Kidney epithelial cell (primary cell): Measurements from ENCODE around the gene ME3. TPM values are rescaled to one million over a fixed set of nuclear protein-coding genes. Genes with fewer than 3 reads are reported as not detected.

ENCODE experiments used
- DNase-seq: peaks from one replicate; pipeline ENCODE4 v3.0.0-alpha.2; 2010; ENCODE audit warnings: low read depth
- H3K27me3 ChIP-seq: 2 replicates; pipeline ENCODE4 v1.6.0; 2011; ENCODE audit warnings: low read length; ENCODE audit not compliant: control insufficient read depth, insufficient read depth
- H3K36me3 ChIP-seq: 2 replicates; pipeline ENCODE4 v1.5.1; 2011; ENCODE audit warnings: low read length; ENCODE audit not compliant: control insufficient read depth, insufficient read depth
- H3K4me3 ChIP-seq: 2 replicates; pipeline ENCODE4 v1.5.1; 2011; ENCODE audit warnings: low read depth, mild to moderate bottlenecking, control low read depth, low read length
- total RNA-seq: library from RNA; depleted of rRNA; stranded (reverse); fragments of >200 nt; gene quantifications from 2 replicates; pipeline ENCODE4 v1.2.3, GENCODE V29; 2015
- TF ChIP-seq, protein P1 (sequence below): IDR thresholded peaks from 2 replicates; pipeline ENCODE4 v1.5.1; 2011; ENCODE audit warnings: mild to moderate bottlenecking, moderate library complexity, low read length, control low read depth, inconsistent platforms; ENCODE audit not compliant: insufficient read depth, poor library complexity, severe bottlenecking

The ME3 gene
- total RNA-seq, 1 donor from 2014 or later, result 35.7 TPM

DNA sequence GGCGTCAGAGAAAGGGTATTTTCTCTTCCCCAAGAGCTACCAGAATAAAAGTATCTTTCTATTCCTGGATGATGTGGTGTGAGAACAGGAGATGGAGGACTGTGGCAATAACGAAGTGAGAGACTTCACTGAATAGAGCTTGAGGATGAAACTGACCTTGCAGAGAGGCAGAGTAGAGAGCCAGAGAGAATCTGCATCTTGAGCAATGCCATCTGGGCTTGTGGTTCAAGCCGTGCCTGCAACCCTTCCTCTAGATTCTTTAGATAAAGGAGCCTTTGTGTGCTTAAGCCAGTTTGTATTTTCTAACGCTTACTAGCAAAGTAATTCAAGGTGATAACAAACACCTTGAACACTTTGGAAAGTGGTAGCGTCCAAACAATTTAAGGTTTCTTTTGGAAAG lies 2.2 kb downstream of the ME3 start:
- TF ChIP-seq, protein P1, sequence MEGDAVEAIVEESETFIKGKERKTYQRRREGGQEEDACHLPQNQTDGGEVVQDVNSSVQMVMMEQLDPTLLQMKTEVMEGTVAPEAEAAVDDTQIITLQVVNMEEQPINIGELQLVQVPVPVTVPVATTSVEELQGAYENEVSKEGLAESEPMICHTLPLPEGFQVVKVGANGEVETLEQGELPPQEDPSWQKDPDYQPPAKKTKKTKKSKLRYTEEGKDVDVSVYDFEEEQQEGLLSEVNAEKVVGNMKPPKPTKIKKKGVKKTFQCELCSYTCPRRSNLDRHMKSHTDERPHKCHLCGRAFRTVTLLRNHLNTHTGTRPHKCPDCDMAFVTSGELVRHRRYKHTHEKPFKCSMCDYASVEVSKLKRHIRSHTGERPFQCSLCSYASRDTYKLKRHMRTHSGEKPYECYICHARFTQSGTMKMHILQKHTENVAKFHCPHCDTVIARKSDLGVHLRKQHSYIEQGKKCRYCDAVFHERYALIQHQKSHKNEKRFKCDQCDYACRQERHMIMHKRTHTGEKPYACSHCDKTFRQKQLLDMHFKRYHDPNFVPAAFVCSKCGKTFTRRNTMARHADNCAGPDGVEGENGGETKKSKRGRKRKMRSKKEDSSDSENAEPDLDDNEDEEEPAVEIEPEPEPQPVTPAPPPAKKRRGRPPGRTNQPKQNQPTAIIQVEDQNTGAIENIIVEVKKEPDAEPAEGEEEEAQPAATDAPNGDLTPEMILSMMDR, result no peak

DNA sequence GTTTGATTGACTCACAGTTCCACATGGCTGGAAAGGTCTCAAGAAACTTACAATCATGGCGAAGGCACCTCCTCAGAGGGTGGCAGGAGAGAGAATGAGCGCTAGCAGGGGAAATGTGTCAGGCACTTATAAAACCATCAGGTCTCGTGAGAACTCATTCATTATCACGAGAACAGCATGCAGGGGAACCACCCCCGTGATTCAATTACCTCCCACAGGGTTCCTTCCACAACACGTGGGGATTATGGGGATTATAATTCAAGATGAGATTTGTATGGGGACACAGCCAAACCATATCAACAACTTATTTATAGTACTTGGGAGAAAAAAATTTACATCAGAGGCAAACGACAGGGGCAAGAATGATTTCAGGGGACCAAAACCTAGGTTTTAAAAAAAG lies 3.0 kb downstream of the ME3 start:
- H3K4me3 ChIP-seq, result no peak overlapping the region
- TF ChIP-seq, protein P1, result no peak
- H3K27me3 ChIP-seq, result no peaks in the 10 kb centered on the region
- no peaks in the 10 kb centered on the region for H3K36me3 ChIP-seq
- no peak for DNase-seq

More for the DNA sequence above, 2.2 kb downstream of the ME3 start:
- no peak for DNase-seq
- no peak overlapping the region for H3K4me3 ChIP-seq
- H3K27me3 ChIP-seq, result no peaks in the 10 kb centered on the region
- no peaks in the 10 kb centered on the region for H3K36me3 ChIP-seq

DNA sequence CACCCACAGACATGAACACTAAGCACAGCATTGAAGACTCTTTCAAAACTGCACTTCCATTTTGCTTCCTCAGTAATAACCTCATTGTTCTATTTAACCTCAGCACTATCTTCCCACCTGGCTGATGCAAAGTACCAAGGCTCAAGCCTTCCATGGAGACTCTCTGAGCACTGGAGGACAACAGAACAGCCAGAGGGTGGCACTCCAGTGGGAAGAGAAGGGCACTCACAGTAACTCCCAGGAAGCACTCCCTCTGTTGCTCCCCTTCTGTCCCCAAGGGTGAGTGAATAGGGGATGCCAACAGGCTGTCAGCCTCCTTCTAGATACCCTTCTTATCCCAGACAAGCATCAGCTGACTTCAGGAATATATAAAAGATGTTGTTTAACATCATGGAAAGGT lies 3.5 kb downstream of the ME3 start:
- H3K36me3 ChIP-seq, result no peaks in the 10 kb centered on the region
- no peaks in the 10 kb centered on the region for H3K27me3 ChIP-seq
- no peak overlapping the region for H3K4me3 ChIP-seq
- DNase-seq, result no peak
- TF ChIP-seq, protein P1, result no peak

DNA sequence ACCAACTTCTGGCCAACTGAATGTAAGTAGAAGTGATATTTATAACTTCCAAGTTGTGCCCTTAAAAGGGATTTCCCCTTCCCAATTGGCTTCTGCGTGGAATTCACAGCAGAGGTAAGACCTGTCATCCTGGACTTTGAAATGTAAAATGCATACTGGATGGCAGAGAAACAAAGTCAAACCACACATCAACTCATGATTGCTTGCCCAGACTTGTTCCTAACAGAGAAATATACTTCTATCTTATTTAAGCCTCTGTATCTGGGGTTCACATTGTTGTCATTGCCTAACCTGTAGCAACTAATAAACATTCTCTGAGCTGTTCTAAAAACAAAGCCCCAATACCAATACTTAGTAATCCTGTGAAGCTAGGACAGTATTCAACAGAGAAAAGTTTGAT lies 6.2 kb downstream of the ME3 start:
- TF ChIP-seq, protein P1, result no peak
- H3K4me3 ChIP-seq, result no peak overlapping the region
- no peak for DNase-seq
- H3K27me3 ChIP-seq, result no peaks in the 10 kb centered on the region
- H3K36me3 ChIP-seq, result no peaks in the 10 kb centered on the region

DNA sequence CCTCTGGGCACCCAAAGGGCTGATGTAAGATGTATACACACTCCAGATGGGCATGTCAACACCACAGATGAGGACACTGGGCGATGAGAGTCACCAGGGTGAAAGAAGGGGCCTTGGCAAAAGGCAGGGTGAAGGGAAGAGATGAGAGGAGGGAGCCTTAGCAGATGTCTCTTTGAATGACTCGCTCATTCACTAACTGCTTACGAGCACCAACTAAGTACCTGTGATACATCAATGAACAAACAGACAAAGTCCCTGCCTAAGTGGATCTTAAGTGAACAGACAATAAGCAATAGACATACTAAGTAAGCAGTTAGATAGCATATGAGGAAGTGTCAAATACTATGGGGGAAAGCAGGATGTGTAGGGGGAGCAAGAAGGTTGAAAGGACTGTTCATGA lies 7.5 kb downstream of the ME3 start:
- no peak overlapping the region for H3K4me3 ChIP-seq
- TF ChIP-seq, protein P1, result no peak
- DNase-seq, result no peak
- no peaks in the 10 kb centered on the region for H3K36me3 ChIP-seq
- H3K27me3 ChIP-seq, result no peaks in the 10 kb centered on the region

DNA sequence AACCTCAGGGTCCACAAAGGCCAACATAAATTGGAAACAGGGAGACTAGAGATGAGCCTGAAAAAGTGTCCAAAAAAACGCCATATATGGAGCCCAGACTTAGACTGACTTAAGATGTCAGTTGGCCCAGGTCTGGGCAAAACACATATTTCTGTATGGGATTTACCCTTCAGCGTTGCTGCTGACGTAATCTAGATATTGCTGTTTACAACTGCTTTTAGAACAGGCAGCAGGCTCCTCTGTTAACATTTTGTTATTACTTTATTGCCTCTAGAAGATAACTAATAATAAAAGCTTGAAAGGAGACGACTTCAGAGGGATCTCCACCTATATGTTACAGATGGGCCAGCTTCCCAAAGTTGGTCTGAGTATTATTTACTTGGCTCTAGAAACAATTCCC lies 8.7 kb downstream of the ME3 start:
- TF ChIP-seq, protein P1, result no peak
- Histone ChIP-seq H3K36me3 (no peaks in the 10 kb centered on the region), H3K27me3 (no peaks in the 10 kb centered on the region), H3K4me3 (no peak overlapping the region)
- DNase-seq, result no peak
